Prostate gland (tissue), 2 donors: Measurements from ENCODE around the gene LIMS2.

ENCODE experiments used
- POLR2AphosphoS5 ChIP-seq: sonication (generic); formaldehyde crosslinking; IDR thresholded peaks from one replicate; pipeline ENCODE4 v1.6.1; 2017; ENCODE audit warnings: antibody characterized with exemption
- TF ChIP-seq, protein P1 (sequence below), 4 experiments: fragments of 200-600 bp in 2 of 4; fragments of 450-650 bp in 2 of 4; sonication (generic) in 2 of 4; IDR thresholded peaks; 1 replicate in 3 of 4; 2 replicates in 1 of 4; pipeline ENCODE4 v1.5.1; 2016 to 2019; ENCODE audit warnings: antibody characterized with exemption in 4 of 4, mild to moderate bottlenecking in 2 of 4, moderate library complexity in 2 of 4

DNA sequence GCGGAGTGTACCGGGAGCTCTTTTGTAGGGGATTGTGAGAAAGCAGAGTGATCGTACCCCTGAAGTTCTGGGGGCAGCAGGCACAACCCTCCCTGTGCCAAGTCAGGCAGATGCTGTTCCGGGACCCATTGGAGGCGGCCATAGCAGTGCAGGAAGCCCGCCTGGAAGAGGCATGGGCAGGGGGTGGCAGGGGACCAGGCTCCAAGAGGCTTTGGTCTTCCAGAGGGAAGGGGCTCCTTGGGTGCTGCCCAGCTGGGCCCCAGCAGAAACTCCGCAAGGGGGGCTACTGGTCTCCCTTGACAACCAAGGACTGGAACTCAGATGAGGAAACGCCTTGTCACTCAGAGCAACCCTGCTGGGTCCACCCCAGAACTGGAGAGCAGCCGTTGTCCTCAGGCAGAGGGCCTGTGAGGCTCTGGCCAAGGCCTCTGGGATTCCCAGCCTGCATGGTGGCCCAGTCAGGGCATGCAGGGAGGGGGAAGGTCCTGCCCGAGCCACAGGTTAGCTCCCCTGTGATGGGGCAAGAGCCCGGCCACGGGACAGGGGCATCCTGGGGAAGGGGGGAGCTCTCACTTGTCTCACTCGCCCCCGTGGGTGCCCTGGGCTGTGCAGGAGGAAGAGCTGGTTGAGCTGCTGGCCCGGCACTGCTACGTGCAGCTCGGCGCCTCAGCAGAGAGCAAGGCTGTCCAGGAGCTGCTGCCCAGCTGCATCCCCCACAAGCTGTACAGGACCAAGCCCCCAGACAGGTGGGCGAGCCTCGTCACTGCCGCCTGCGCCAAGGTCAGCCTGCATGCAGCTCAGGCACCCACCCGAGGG lies 50.4 kb downstream of the LIMS2 start:
- TF ChIP-seq, protein P1, sequence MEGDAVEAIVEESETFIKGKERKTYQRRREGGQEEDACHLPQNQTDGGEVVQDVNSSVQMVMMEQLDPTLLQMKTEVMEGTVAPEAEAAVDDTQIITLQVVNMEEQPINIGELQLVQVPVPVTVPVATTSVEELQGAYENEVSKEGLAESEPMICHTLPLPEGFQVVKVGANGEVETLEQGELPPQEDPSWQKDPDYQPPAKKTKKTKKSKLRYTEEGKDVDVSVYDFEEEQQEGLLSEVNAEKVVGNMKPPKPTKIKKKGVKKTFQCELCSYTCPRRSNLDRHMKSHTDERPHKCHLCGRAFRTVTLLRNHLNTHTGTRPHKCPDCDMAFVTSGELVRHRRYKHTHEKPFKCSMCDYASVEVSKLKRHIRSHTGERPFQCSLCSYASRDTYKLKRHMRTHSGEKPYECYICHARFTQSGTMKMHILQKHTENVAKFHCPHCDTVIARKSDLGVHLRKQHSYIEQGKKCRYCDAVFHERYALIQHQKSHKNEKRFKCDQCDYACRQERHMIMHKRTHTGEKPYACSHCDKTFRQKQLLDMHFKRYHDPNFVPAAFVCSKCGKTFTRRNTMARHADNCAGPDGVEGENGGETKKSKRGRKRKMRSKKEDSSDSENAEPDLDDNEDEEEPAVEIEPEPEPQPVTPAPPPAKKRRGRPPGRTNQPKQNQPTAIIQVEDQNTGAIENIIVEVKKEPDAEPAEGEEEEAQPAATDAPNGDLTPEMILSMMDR (IDR thresholded peaks at IDR 0.05), result no peak
- no peak for TF ChIP-seq POLR2AphosphoS5
